ENCODE measurements around the gene SMC3. TPM values are rescaled to one million over a fixed set of nuclear protein-coding genes. Genes with fewer than 3 reads are reported as not detected.

The SMC3 gene
- total RNA-seq, 1 experiment from 2014 or later: 18.4 TPM

GRCh38 chr10:110558041-110558440 lies 9.5 kb upstream of the SMC3 start:
- Histone ChIP-seq H3K36me3 (ENCODE audit: low read depth, low read length) (no peaks in the 10 kb centered on the region), H3K27ac (ENCODE audit: low read length) (no peak overlapping the region), H3K79me2 (ENCODE audit: low read length) (no peaks in the 10 kb centered on the region), H3K9me2 (replicated peaks; ENCODE audit: low read length) (no peaks in the 10 kb centered on the region), H3K9ac (ENCODE audit: low read length) (no peak overlapping the region), H3K4me3 (ENCODE audit: low read length) (no peak overlapping the region), H3K9me3 (ENCODE audit: low read length) (no peaks in the 10 kb centered on the region), H3K27me3 (ENCODE audit: low read length) (no peaks in the 10 kb centered on the region), H4K20me1 (ENCODE audit: low read length) (no peaks in the 10 kb centered on the region), H2AFZ (ENCODE audit: low read length) (no peak overlapping the region), H3K4me1 (ENCODE audit: insufficient read depth, low read length) (no peaks in the 10 kb centered on the region), H3K4me2 (ENCODE audit: low read length) (no peak overlapping the region), H3F3A (ENCODE audit: low read length, unreplicated experiment) (no peaks in the 10 kb centered on the region)
- ATAC-seq: no peak
- POLR2A ChIA-PET (ENCODE audit: unreplicated experiment): no interaction called here
- TF ChIP-seq EZH2 (IDR thresholded peaks at IDR 0.05; ENCODE audit: low read length, unreplicated experiment) (no peak), EZH2phosphoT487 (IDR thresholded peaks at IDR 0.05; ENCODE audit: borderline replicate concordance, low read length) (no peak)
- TF ChIP-seq, protein P1, sequence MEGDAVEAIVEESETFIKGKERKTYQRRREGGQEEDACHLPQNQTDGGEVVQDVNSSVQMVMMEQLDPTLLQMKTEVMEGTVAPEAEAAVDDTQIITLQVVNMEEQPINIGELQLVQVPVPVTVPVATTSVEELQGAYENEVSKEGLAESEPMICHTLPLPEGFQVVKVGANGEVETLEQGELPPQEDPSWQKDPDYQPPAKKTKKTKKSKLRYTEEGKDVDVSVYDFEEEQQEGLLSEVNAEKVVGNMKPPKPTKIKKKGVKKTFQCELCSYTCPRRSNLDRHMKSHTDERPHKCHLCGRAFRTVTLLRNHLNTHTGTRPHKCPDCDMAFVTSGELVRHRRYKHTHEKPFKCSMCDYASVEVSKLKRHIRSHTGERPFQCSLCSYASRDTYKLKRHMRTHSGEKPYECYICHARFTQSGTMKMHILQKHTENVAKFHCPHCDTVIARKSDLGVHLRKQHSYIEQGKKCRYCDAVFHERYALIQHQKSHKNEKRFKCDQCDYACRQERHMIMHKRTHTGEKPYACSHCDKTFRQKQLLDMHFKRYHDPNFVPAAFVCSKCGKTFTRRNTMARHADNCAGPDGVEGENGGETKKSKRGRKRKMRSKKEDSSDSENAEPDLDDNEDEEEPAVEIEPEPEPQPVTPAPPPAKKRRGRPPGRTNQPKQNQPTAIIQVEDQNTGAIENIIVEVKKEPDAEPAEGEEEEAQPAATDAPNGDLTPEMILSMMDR (conservative IDR thresholded peaks at IDR 0.05; ENCODE audit: low read depth, low read length): no peak
- no peak for DNase-seq
- no TSS peak for BruUV-seq (replicated peaks)
- CTCF ChIA-PET: interaction anchor here (0.6 kb wide), 1 partner anchor 1390 kb away, joined by 3 read pairs; no protein-coding TSS in a partner anchor
- intact Hi-C loops (cut with micrococcal nuclease): no loop called here

DNA sequence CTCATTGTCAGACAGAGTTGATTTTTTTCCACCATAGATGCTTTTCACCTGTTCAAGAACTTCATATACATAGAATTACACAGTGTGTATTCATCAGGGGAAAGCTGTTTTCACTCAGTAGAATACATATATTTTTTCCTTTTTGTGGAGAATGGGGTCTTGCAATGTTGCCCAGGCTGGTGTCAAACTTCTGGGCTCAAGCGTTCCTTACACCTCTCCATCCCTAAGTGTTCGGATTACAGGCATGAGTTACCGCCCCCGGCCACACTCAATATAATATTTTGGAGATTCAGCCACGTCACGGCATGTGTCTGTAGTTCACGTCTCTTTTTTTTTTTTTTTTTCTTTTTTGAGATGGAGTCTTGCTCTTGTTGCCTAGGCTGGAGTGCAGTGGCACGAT lies 7.5 kb upstream of the SMC3 start:
- DNase-seq (no peak), ATAC-seq (no peak)
- ChIA-PET CTCF (interaction anchor here (0.7 kb wide), 1 partner anchor 214 kb away, joined by 14 read pairs; no protein-coding TSS in a partner anchor), POLR2A (ENCODE audit: unreplicated experiment) (no interaction called here)
- H3K9me2 ChIP-seq (replicated peaks; ENCODE audit: low read length): no peaks in the 10 kb centered on the region
- H3K79me2 ChIP-seq (ENCODE audit: low read length): no peaks in the 10 kb centered on the region
- no peaks in the 10 kb centered on the region for H3K27me3 ChIP-seq (ENCODE audit: low read length)
- no peak overlapping the region for H3K4me3 ChIP-seq (ENCODE audit: low read length)
- no peak overlapping the region for H3K27ac ChIP-seq (ENCODE audit: low read length)
- TF ChIP-seq, protein P1 (conservative IDR thresholded peaks at IDR 0.05; ENCODE audit: low read depth, low read length): no peak
- no peak for TF ChIP-seq EZH2phosphoT487 (IDR thresholded peaks at IDR 0.05; ENCODE audit: borderline replicate concordance, low read length)
- no peak for TF ChIP-seq EZH2 (IDR thresholded peaks at IDR 0.05; ENCODE audit: low read length, unreplicated experiment)
- H3K9ac ChIP-seq (ENCODE audit: low read length): no peak overlapping the region
- no peaks in the 10 kb centered on the region for H3K4me1 ChIP-seq (ENCODE audit: insufficient read depth, low read length)
- no peaks in the 10 kb centered on the region for H3F3A ChIP-seq (ENCODE audit: low read length, unreplicated experiment)
- no peaks in the 10 kb centered on the region for H3K36me3 ChIP-seq (ENCODE audit: low read depth, low read length)
- H4K20me1 ChIP-seq (ENCODE audit: low read length): no peaks in the 10 kb centered on the region
- H3K9me3 ChIP-seq (ENCODE audit: low read length): no peaks in the 10 kb centered on the region
- no peak overlapping the region for H2AFZ ChIP-seq (ENCODE audit: low read length)
- no peak overlapping the region for H3K4me2 ChIP-seq (ENCODE audit: low read length)
- BruUV-seq (replicated peaks): no TSS peak
- intact Hi-C loops (cut with micrococcal nuclease): no loop called here

DNA sequence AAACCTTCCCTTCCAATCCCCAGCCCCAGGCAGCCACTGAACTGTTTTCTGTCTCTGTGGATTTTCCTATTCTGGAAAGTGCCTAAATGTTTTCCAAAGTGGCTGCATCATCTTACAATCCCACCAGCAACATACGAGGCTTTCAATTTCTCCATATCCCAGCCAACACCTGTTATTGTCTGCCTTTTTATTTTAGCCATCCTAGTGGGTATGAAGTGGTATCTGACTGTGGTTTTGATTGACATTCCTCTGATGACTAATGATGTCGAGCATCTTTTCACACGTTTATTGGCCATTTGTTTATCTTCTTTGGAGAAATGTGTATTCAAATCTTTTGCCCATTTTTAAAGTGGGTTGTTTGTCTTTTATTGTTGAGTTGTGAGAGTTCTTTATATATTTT lies 6.2 kb upstream of the SMC3 start:
- ATAC-seq (no peak), DNase-seq (no peak)
- Histone ChIP-seq H3K4me3 (ENCODE audit: low read length) (no peak overlapping the region), H3K27me3 (ENCODE audit: low read length) (no peaks in the 10 kb centered on the region), H3K4me1 (ENCODE audit: insufficient read depth, low read length) (no peaks in the 10 kb centered on the region), H2AFZ (ENCODE audit: low read length) (no peak overlapping the region), H4K20me1 (ENCODE audit: low read length) (no peaks in the 10 kb centered on the region), H3K9me3 (ENCODE audit: low read length) (no peaks in the 10 kb centered on the region), H3K27ac (ENCODE audit: low read length) (no peak overlapping the region), H3K4me2 (ENCODE audit: low read length) (no peak overlapping the region), H3K9me2 (replicated peaks; ENCODE audit: low read length) (no peaks in the 10 kb centered on the region), H3K36me3 (ENCODE audit: low read depth, low read length) (no peaks in the 10 kb centered on the region), H3K9ac (ENCODE audit: low read length) (no peak overlapping the region), H3F3A (ENCODE audit: low read length, unreplicated experiment) (no peaks in the 10 kb centered on the region), H3K79me2 (ENCODE audit: low read length) (no peaks in the 10 kb centered on the region)
- TF ChIP-seq EZH2 (IDR thresholded peaks at IDR 0.05; ENCODE audit: low read length, unreplicated experiment): no peak
- TF ChIP-seq, protein P1 (conservative IDR thresholded peaks at IDR 0.05; ENCODE audit: low read depth, low read length): no peak
- intact Hi-C loops (cut with micrococcal nuclease): no loop called here
- ChIA-PET CTCF (no interaction called here), POLR2A (ENCODE audit: unreplicated experiment) (no interaction called here)
- no TSS peak for BruUV-seq (replicated peaks)
